VCaP (cell line): ENCODE results near the gene TANGO2.

ENCODE experiments used
- H3K27ac ChIP-seq: fragments of 450-650 bp; 2 replicates; pipeline ENCODE4 v1.5.1; 2017
- TF ChIP-seq, protein P1 (sequence below): fragments of 450-650 bp; conservative IDR thresholded peaks from 2 replicates; pipeline ENCODE4 v1.5.1; 2017; ENCODE audit warnings: mild to moderate bottlenecking, moderate library complexity

Gene TANGO2

GRCh38 chr22:20019661-20020532 lies 1.0 kb upstream of the TANGO2 start:
- peak overlapping the region; percentile 74; the same call in 1 of the 2 replicates for H3K27ac ChIP-seq
- TF ChIP-seq, protein P1, sequence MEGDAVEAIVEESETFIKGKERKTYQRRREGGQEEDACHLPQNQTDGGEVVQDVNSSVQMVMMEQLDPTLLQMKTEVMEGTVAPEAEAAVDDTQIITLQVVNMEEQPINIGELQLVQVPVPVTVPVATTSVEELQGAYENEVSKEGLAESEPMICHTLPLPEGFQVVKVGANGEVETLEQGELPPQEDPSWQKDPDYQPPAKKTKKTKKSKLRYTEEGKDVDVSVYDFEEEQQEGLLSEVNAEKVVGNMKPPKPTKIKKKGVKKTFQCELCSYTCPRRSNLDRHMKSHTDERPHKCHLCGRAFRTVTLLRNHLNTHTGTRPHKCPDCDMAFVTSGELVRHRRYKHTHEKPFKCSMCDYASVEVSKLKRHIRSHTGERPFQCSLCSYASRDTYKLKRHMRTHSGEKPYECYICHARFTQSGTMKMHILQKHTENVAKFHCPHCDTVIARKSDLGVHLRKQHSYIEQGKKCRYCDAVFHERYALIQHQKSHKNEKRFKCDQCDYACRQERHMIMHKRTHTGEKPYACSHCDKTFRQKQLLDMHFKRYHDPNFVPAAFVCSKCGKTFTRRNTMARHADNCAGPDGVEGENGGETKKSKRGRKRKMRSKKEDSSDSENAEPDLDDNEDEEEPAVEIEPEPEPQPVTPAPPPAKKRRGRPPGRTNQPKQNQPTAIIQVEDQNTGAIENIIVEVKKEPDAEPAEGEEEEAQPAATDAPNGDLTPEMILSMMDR = no peak

DNA sequence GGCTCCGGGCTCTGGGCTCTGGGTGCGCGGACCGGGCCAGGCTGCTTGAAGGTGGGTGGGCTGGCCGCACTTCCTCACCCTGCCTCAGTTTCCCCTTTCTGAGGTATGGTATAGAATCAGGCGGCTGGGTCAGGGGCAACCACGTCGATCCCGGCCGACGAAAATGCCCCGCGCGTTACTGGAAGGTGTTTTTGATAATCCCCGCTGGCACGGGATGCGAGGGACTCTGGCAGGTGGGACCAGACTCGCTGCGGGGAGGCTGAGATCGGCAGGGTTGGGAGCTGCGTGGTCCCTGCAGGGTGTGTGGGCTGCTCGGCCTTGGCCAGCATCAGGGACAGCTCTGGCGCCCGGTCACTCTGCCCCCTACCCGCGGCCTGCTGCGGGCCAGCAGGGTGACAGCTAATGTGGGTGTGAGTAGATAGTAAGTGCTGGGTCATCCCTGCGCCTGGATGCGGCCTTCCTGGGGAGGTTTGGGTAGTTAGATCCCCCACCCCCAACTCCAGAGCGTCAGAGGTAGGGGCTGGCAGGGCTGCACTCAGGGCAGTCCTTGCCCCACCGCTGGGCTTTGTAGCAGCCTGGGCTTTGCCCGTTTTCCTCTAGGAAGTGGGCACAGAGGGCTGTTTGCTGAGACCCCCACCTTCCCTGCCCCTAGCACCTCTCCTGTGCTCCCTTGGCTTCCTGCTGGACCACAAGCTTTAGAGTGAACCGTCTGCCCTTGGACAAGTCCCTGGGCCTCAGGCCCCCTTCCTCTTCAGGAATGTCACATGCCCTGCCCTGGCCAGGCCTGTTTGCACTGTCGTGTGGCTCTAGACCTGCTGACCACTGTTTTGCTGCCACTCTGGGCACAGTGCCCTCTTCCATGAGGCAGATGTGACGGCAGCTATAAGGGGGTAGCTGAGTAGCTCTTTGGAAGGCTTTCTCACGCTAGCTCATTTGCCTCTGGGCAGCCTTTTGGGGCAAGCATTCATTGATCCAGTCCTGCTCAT lies 579 bp downstream of the TANGO2 start:
- H3K27ac ChIP-seq = peak overlapping the region; percentile 74
- TF ChIP-seq, protein P1 = no peak

DNA sequence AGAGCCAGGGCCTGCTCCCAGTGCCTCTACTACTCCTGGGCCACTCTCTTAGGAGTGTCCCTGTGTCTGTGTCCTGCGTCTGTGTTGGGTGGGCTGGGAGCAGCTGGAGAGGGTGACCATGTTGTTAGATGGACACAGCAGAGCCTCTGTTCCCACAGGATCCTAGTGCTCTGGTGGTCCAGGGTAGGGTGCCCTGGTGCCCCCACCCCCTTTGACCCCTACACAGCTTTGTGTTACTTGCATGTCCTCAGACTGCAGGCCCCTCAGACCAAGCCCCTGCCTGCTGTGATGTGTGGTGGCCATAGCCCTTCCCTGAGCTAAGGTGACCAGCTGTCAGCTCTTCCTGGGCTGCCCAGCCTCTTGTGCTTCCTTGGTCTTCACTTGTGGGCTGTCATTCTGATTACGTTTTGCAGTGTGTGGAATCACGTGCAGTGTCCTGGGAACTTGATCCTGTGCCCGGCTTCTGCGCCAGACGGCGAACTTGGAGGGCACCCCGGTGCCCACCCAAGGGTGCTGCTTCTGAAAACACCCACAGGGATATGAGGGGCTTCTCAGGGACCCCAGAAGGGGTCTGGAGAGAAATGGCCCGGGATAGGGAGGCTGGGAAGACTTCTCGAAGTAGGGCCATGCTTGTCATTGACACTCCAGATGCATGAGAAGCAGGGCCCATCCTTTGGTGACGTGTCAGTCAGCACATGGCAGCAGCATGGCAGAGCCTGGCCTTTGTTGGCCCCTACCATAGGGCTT lies 1.5 kb downstream of the TANGO2 start:
- H3K27ac ChIP-seq = peak overlapping the region; percentile 74
- TF ChIP-seq, protein P1 = no peak

DNA sequence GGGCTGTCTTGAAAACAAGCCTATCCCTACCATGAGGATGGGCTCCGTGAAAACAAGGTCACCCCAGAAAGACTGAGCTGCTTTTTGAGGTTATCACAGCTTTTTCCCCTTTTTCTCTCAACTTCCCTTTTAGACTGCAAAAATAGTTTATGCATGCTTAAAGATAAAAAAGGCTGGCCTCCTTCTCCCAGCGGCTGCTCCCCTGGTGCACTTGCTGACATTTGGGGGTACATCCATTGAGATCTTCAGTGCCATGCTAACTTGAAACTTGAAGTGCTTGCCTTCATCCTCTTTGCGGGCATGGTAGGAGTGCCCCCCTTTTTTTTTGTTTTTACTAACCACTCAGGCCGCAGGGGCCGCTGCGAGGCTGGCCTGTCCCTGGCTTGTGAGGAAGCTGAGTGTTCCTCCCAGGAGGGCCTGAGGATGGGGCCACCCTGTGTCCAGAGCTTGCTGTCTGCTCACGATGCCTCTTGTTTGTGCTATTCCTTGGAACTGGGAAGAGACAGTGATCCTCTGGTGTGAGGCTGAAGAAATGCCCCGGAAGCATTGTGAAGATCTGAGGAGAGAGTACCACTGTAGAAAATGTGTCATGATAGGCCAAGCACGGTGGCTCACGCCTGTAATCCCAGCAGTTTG lies 2.2 kb downstream of the TANGO2 start:
- H3K27ac ChIP-seq = peak overlapping the region; percentile 74; the same call in 1 of the 2 replicates
- TF ChIP-seq, protein P1 = no peak

DNA sequence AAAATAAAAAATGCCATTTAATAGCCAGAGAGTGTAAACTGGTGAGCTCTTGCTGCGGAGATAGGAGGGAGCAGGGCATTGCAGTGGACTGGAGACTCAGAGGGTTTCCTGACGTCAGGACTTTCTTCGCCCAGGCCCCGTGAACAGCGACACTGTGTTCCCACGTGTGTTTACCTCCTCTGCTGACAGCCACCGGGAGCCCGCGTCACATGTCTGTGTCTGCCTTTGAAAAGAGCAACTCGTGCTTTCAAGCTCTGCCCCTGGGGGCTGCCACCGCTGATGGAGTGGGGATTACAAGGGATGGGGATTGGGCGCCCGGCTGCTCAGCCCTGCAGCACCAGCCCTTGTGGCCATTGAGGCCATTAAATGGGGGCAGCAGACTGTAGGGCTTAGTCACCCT lies 3.3 kb downstream of the TANGO2 start:
- H3K27ac ChIP-seq = no peak overlapping the region
- TF ChIP-seq, protein P1 = no peak

DNA sequence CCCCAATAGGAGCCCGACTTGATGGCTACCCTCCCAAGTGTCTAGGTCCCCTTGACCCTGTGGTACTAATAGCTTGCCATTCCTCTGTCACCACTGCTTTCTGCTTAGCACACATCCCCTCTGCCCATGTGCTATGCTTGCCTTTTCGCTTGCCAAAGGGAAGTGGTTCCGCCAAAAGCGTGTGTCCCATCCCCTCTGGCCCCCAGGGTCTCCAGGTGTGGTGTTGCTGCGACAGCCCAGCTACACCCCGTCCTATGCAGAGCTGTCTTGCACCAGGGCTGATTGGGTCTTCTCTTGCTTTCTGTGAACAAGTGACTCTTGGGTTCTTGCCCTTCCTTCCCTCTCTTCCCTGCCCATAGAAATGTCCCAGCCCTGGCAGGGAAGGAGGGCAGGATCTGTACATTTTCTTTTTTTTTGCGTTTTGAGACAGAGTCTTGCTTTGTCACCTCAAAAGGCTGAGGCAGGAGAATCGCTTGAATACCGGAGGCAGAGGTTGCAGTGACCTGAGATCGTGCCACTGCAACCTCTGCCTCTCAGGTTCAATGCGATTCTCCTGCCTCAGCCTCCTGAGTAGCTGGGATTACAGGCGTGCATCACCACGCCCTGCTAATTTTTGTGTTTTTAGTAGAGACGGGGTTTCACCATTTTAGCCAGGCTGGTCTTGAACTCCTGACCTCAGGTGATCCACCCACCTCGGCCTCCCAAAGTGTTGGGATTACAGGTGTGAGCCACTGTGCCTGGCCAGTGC lies 3.9 kb downstream of the TANGO2 start:
- TF ChIP-seq, protein P1 = no peak

More for the DNA sequence above, 3.9 kb downstream of the TANGO2 start:
- no peak overlapping the region for H3K27ac ChIP-seq
